Astrocyte (in vitro differentiated cells and primary cell): Measurements from ENCODE around the gene STMN1.

Source experiments
- CTCF ChIP-seq: IDR thresholded peaks from 2 replicates; pipeline ENCODE4 v1.5.1; 2011; ENCODE audit warnings: low read depth, mild to moderate bottlenecking, inconsistent platforms, low read length, moderate library complexity; ENCODE audit not compliant: insufficient read depth
- EZH2 ChIP-seq: IDR thresholded peaks from 2 replicates; pipeline ENCODE4 v1.6.1; 2012; ENCODE audit warnings: mild to moderate bottlenecking, low read length, inconsistent platforms; ENCODE audit not compliant: insufficient read depth

GRCh38 chr1:25908161-25908560 lies 1.9 kb upstream of the STMN1 start:
- TF ChIP-seq CTCF, result no peak
- no peak for TF ChIP-seq EZH2
